Keratinocyte (primary cell): Measurements from ENCODE around the gene KCNG1. TPM values are rescaled to one million over a fixed set of nuclear protein-coding genes. Genes with fewer than 3 reads are reported as not detected.

Experiments
- DNase-seq: peaks from one replicate; pipeline ENCODE4 v3.0.0-alpha.2; 2011; ENCODE audit warnings: low read depth, missing footprints, low spot score
- FAIRE-seq: peaks from 2 replicates; lab custom pipeline; 2011; peaks lifted over from hg19 to GRCh38; lab: Jason Lieb, UNC
- H2AFZ ChIP-seq: 2 replicates; pipeline ENCODE4 v1.6.0; 2012; ENCODE audit warnings: low read length, control low read depth, inconsistent platforms; ENCODE audit not compliant: control insufficient read depth
- H3K27ac ChIP-seq: 2 replicates; pipeline ENCODE4 v1.5.1; 2011; ENCODE audit warnings: low read length; ENCODE audit not compliant: control insufficient read depth, insufficient read depth
- H3K27me3 ChIP-seq: 3 replicates; pipeline ENCODE4 v1.6.0; 2011; ENCODE audit warnings: low read length; ENCODE audit not compliant: control insufficient read depth, insufficient read depth; ENCODE audit errors: extremely low read depth
- H3K36me3 ChIP-seq, 2 experiments: 2 replicates in 1 of 2; 3 replicates in 1 of 2; pipeline ENCODE4 v1.5.1; 2011; ENCODE audit warnings: low read length in 2 of 2, mild to moderate bottlenecking in 1 of 2; ENCODE audit not compliant: control insufficient read depth in 2 of 2, insufficient read depth in 2 of 2; ENCODE audit errors: extremely low read depth in 1 of 2
- H3K4me1 ChIP-seq: 3 replicates; pipeline ENCODE4 v1.5.1; 2011; ENCODE audit warnings: low read length; ENCODE audit not compliant: control insufficient read depth, insufficient read depth; ENCODE audit errors: extremely low read depth
- H3K4me2 ChIP-seq: 3 replicates; pipeline ENCODE4 v1.6.0; 2011; ENCODE audit warnings: low read depth, low read length; ENCODE audit not compliant: control insufficient read depth, insufficient read depth; ENCODE audit errors: extremely low read depth
- H3K4me3 ChIP-seq, 3 experiments: fragments of 200-600 bp in 1 of 3; sonication (generic) in 1 of 3; 2 replicates in 2 of 3; 3 replicates in 1 of 3; pipeline ENCODE4 v1.5.1; 2011 to 2016; ENCODE audit warnings: low read length in 3 of 3, mild to moderate bottlenecking in 3 of 3, control low read depth in 2 of 3, inconsistent platforms in 1 of 3, low read depth in 1 of 3, mixed read lengths in 1 of 3, mixed run types in 1 of 3, moderate library complexity in 1 of 3; ENCODE audit not compliant: control insufficient read depth in 2 of 3, insufficient read depth in 2 of 3; ENCODE audit errors: extremely low read depth in 1 of 3
- H3K79me2 ChIP-seq: 2 replicates; pipeline ENCODE4 v1.6.0; 2012; ENCODE audit warnings: low read length; ENCODE audit not compliant: control insufficient read depth, insufficient read depth
- H3K9ac ChIP-seq: 3 replicates; pipeline ENCODE4 v1.6.0; 2011; ENCODE audit warnings: low read length; ENCODE audit not compliant: control insufficient read depth, insufficient read depth; ENCODE audit errors: extremely low read depth
- H3K9me1 ChIP-seq: 3 replicates; pipeline ENCODE4 v1.6.0; 2011; ENCODE audit warnings: low read length; ENCODE audit not compliant: control insufficient read depth, insufficient read depth; ENCODE audit errors: extremely low read depth
- H3K9me3 ChIP-seq: 2 replicates; pipeline ENCODE4 v1.5.1; 2012; ENCODE audit warnings: low read depth, low read length; ENCODE audit not compliant: control insufficient read depth
- H4K20me1 ChIP-seq: 3 replicates; pipeline ENCODE4 v1.6.0; 2011; ENCODE audit warnings: low read length; ENCODE audit not compliant: control insufficient read depth, insufficient read depth; ENCODE audit errors: extremely low read depth
- EZH2 ChIP-seq: IDR thresholded peaks from one replicate; pipeline ENCODE4 v1.6.1; 2012; ENCODE audit warnings: inconsistent platforms, mild to moderate bottlenecking, low read length, moderate library complexity
- dilution Hi-C: fragments of 300-500 bp; cut with MboI; formaldehyde crosslinking; loops from one replicate; pipeline ENCODE4 v1.7.0; 2020; ENCODE audit warnings: low sequenced_read_pairs; ENCODE audit not compliant: extremely low pct_ligation_motif_present
- polyA plus RNA-seq, 5 experiments: library from polyadenylated mRNA; depleted of rRNA in 3 of 5; stranded (reverse) in 3 of 5; stranded (forward) in 1 of 5; unstranded in 1 of 5; fragments of >200 nt; gene quantifications; 1 replicate in 1 of 5; 2 replicates in 3 of 5; 3 replicates in 1 of 5; pipeline versions ENCODE4 v1.2.1 to v1.2.3, GENCODE V29; 2011 to 2012; ENCODE audit warnings: missing spikeins in 2 of 5, low read depth in 1 of 5, low replicate concordance in 1 of 5
- TF ChIP-seq, protein P1 (sequence below), 3 experiments: IDR thresholded peaks in 1 of 3; conservative IDR thresholded peaks in 1 of 3; optimal IDR thresholded peaks in 1 of 3; 2 replicates in 2 of 3; 3 replicates in 1 of 3; pipeline versions ENCODE3 to v1.5.1; 2011; ENCODE audit warnings: low read length in 3 of 3, mild to moderate bottlenecking in 3 of 3, moderate library complexity in 2 of 3, control low read depth in 1 of 3, inconsistent platforms in 1 of 3; ENCODE audit not compliant: insufficient read depth in 2 of 3; ENCODE audit errors: extremely low read depth in 1 of 3

The KCNG1 gene
- polyA plus RNA-seq, 1 donor (not counting 4 experiments of a cell fraction or from before 2014, with no cell fraction given) = 2.5 TPM

DNA sequence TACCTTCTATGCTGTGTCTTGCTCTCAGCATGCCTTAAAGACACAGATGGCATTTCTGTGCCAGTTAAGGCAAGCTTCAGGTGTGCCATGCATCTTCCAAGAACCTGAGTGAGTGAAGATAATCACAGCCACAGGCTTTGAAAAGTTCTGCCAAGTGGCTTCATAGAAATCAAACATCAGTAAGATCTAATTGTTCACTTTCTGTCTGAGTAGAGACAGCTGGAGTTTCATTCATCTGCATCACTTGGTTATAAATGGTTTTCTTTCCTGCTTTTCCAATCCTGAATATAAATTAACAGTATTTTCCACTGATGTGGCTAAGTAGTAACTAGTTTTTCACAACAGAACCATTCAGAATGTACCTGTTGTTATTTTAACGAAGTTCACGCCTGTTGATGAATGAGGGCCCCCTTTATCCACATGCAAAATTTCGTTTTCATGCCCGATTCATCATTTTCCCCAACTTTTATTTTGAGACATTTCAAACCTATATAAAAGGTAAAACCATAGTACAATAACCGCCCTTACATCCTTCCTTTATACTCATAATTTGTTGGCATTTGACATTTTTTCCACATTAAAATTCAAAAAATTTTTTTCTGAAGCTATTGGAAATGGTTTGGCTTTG is 38.6 kb upstream of the KCNG1 start:
- H3K4me2 ChIP-seq = no peak overlapping the region
- no peak overlapping the region for H3K9ac ChIP-seq
- TF ChIP-seq EZH2 = no peak
- TF ChIP-seq, protein P1, sequence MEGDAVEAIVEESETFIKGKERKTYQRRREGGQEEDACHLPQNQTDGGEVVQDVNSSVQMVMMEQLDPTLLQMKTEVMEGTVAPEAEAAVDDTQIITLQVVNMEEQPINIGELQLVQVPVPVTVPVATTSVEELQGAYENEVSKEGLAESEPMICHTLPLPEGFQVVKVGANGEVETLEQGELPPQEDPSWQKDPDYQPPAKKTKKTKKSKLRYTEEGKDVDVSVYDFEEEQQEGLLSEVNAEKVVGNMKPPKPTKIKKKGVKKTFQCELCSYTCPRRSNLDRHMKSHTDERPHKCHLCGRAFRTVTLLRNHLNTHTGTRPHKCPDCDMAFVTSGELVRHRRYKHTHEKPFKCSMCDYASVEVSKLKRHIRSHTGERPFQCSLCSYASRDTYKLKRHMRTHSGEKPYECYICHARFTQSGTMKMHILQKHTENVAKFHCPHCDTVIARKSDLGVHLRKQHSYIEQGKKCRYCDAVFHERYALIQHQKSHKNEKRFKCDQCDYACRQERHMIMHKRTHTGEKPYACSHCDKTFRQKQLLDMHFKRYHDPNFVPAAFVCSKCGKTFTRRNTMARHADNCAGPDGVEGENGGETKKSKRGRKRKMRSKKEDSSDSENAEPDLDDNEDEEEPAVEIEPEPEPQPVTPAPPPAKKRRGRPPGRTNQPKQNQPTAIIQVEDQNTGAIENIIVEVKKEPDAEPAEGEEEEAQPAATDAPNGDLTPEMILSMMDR (optimal IDR thresholded peaks at IDR 0.05 in 1 of 3, IDR thresholded peaks at IDR 0.05 in 1 of 3, conservative IDR thresholded peaks at IDR 0.05 in 1 of 3; ENCODE audit: extremely low read depth in 1 of 3, insufficient read depth in 2 of 3, low read length in 3 of 3) = no peak
- FAIRE-seq = no peak
- no peaks in the 10 kb centered on the region for H3K9me3 ChIP-seq
- no peaks in the 10 kb centered on the region for H4K20me1 ChIP-seq
- H3K36me3 ChIP-seq = no peaks in the 10 kb centered on the region
- H3K79me2 ChIP-seq = no peaks in the 10 kb centered on the region
- no peak overlapping the region for H2AFZ ChIP-seq
- no peaks in the 10 kb centered on the region for H3K9me1 ChIP-seq
- no peak overlapping the region for H3K4me3 ChIP-seq
- peaks cover 17% of the 10 kb centered on the region for H3K27me3 ChIP-seq
- no peaks in the 10 kb centered on the region for H3K4me1 ChIP-seq
- DNase-seq = no peak
- dilution Hi-C loops = no loop called here
- H3K27ac ChIP-seq = no peak overlapping the region

DNA sequence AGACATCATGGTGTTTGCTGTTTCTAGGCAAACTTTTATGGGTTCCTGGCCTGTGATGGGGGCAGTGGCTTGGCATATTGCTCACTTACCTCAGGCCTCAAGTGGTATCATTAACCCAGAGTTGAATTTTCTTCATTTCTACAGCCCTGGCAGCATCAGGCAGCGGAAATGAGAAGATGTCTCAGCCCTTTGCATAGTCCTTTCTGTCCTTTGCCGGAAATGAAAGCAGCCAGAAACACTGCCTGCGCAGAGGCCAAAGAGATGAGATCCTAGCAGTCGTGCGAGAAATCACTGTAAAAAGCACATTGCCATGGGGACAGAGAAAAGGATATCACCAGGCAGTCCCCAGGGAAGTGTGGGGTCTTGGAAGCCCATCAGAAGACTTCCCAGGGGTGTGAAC is 37.4 kb upstream of the KCNG1 start:
- Histone ChIP-seq H3K9ac (no peak overlapping the region), H3K4me2 (no peak overlapping the region), H3K79me2 (no peaks in the 10 kb centered on the region), H2AFZ (no peak overlapping the region), H3K27me3 (peaks cover 17% of the 10 kb centered on the region), H4K20me1 (no peaks in the 10 kb centered on the region), H3K9me1 (no peaks in the 10 kb centered on the region), H3K4me1 (no peaks in the 10 kb centered on the region), H3K27ac (no peak overlapping the region), H3K4me3 (no peak overlapping the region), H3K36me3 (no peaks in the 10 kb centered on the region), H3K9me3 (no peaks in the 10 kb centered on the region)
- FAIRE-seq = no peak
- DNase-seq = no peak
- dilution Hi-C loops = no loop called here
- TF ChIP-seq, protein P1 (optimal IDR thresholded peaks at IDR 0.05 in 1 of 3, IDR thresholded peaks at IDR 0.05 in 1 of 3, conservative IDR thresholded peaks at IDR 0.05 in 1 of 3; ENCODE audit: extremely low read depth in 1 of 3, insufficient read depth in 2 of 3, low read length in 3 of 3) = no peak
- TF ChIP-seq EZH2 = no peak
